ENCODE data around the gene CRLF2. TPM values are rescaled to one million over a fixed set of nuclear protein-coding genes. Genes with fewer than 3 reads are reported as not detected.
"Not testable (repeated sequence)": the region's sequence is repeated elsewhere in the genome, so short reads cannot be mapped to it uniquely, and the experiment has no call there.

The CRLF2 gene
- total RNA-seq, 1 experiment from 2014 or later = not detected

GRCh38 chrX:1190596-1191145, 21.8 kb downstream of the CRLF2 start:
- no peaks in the 10 kb centered on the region for H3K36me3 ChIP-seq (replicated peaks; ENCODE audit: control insufficient read depth, insufficient read depth, low read length)
- H3K4me3 ChIP-seq (ENCODE audit: insufficient read depth, low read depth, low read length) = no peak overlapping the region
- no peak for DNase-seq
- no peaks in the 10 kb centered on the region for H3K27me3 ChIP-seq (ENCODE audit: control insufficient read depth, insufficient read depth, low read length)

GRCh38 chrX:1185561-1185960, 26.9 kb downstream of the CRLF2 start:
- H3K4me3 ChIP-seq (ENCODE audit: insufficient read depth, low read depth, low read length) = no peak overlapping the region
- no peaks in the 10 kb centered on the region for H3K27me3 ChIP-seq (ENCODE audit: control insufficient read depth, insufficient read depth, low read length)
- no peak for DNase-seq
- no peaks in the 10 kb centered on the region for H3K36me3 ChIP-seq (replicated peaks; ENCODE audit: control insufficient read depth, insufficient read depth, low read length)

- Histone ChIP-seq H3K4me3 (ENCODE audit: insufficient read depth, low read depth, low read length) (no peak overlapping the region), H3K27me3 (ENCODE audit: control insufficient read depth, insufficient read depth, low read length) (no peaks in the 10 kb centered on the region), H3K36me3 (replicated peaks; ENCODE audit: control insufficient read depth, insufficient read depth, low read length) (no peaks in the 10 kb centered on the region)
- DNase-seq = no peak
These were observed 30.2 kb downstream of the CRLF2 start for GRCh38 chrX:1182211-1182610.

GRCh38 chrX:1181661-1182060, 30.8 kb downstream of the CRLF2 start:
- H3K4me3 ChIP-seq (ENCODE audit: insufficient read depth, low read depth, low read length); DNase-seq; H3K27me3 ChIP-seq (ENCODE audit: control insufficient read depth, insufficient read depth, low read length); H3K36me3 ChIP-seq (replicated peaks; ENCODE audit: control insufficient read depth, insufficient read depth, low read length): not testable (repeated sequence)

GRCh38 chrX:1181170-1181569, 31.3 kb downstream of the CRLF2 start:
- no peak for DNase-seq
- no peaks in the 10 kb centered on the region for H3K27me3 ChIP-seq (ENCODE audit: control insufficient read depth, insufficient read depth, low read length)
- H3K4me3 ChIP-seq (ENCODE audit: insufficient read depth, low read depth, low read length) = no peak overlapping the region
- H3K36me3 ChIP-seq (replicated peaks; ENCODE audit: control insufficient read depth, insufficient read depth, low read length) = no peaks in the 10 kb centered on the region

GRCh38 chrX:1178580-1179057, 33.8 kb downstream of the CRLF2 start:
- Histone ChIP-seq H3K36me3 (replicated peaks; ENCODE audit: control insufficient read depth, insufficient read depth, low read length) (no peaks in the 10 kb centered on the region), H3K4me3 (ENCODE audit: insufficient read depth, low read depth, low read length) (no peak overlapping the region)
- DNase-seq = no peak

GRCh38 chrX:1176531-1177320, 35.7 kb downstream of the CRLF2 start:
- not testable (repeated sequence) for H3K36me3 ChIP-seq (replicated peaks; ENCODE audit: control insufficient read depth, insufficient read depth, low read length); DNase-seq; H3K4me3 ChIP-seq (ENCODE audit: insufficient read depth, low read depth, low read length); H3K27me3 ChIP-seq (ENCODE audit: control insufficient read depth, insufficient read depth, low read length)

More at GRCh38 chrX:1178580-1179057, 33.8 kb downstream of the CRLF2 start:
- H3K27me3 ChIP-seq (ENCODE audit: control insufficient read depth, insufficient read depth, low read length) = peaks cover 4% of the 10 kb centered on the region; the same call in 1 of the 2 replicates

GRCh38 chrX:1174609-1175545, 37.6 kb downstream of the CRLF2 start:
- H3K27me3 ChIP-seq (ENCODE audit: control insufficient read depth, insufficient read depth, low read length); H3K36me3 ChIP-seq (replicated peaks; ENCODE audit: control insufficient read depth, insufficient read depth, low read length); H3K4me3 ChIP-seq (ENCODE audit: insufficient read depth, low read depth, low read length); DNase-seq: not testable (repeated sequence)

GRCh38 chrX:1173435-1173834, 39.0 kb downstream of the CRLF2 start:
- not testable (repeated sequence) for H3K4me3 ChIP-seq (ENCODE audit: insufficient read depth, low read depth, low read length); DNase-seq; H3K27me3 ChIP-seq (ENCODE audit: control insufficient read depth, insufficient read depth, low read length); H3K36me3 ChIP-seq (replicated peaks; ENCODE audit: control insufficient read depth, insufficient read depth, low read length)

GRCh38 chrX:1172496-1172895, 40.0 kb downstream of the CRLF2 start:
- Histone ChIP-seq H3K36me3 (replicated peaks; ENCODE audit: control insufficient read depth, insufficient read depth, low read length) (no peaks in the 10 kb centered on the region), H3K27me3 (ENCODE audit: control insufficient read depth, insufficient read depth, low read length) (peaks cover 4% of the 10 kb centered on the region; the same call in 1 of the 2 replicates), H3K4me3 (ENCODE audit: insufficient read depth, low read depth, low read length) (no peak overlapping the region)
- DNase-seq = no peak

GRCh38 chrX:1171915-1172314, 40.5 kb downstream of the CRLF2 start:
- not testable (repeated sequence) for H3K36me3 ChIP-seq (replicated peaks; ENCODE audit: control insufficient read depth, insufficient read depth, low read length); H3K27me3 ChIP-seq (ENCODE audit: control insufficient read depth, insufficient read depth, low read length); H3K4me3 ChIP-seq (ENCODE audit: insufficient read depth, low read depth, low read length); DNase-seq

GRCh38 chrX:1170243-1170642, 42.2 kb downstream of the CRLF2 start:
- DNase-seq = no peak
- no peaks in the 10 kb centered on the region for H3K36me3 ChIP-seq (replicated peaks; ENCODE audit: control insufficient read depth, insufficient read depth, low read length)
- peaks cover 4% of the 10 kb centered on the region; the same call in 1 of the 2 replicates for H3K27me3 ChIP-seq (ENCODE audit: control insufficient read depth, insufficient read depth, low read length)
- no peak overlapping the region for H3K4me3 ChIP-seq (ENCODE audit: insufficient read depth, low read depth, low read length)

GRCh38 chrX:1169189-1169588, 43.3 kb downstream of the CRLF2 start:
- Histone ChIP-seq H3K36me3 (replicated peaks; ENCODE audit: control insufficient read depth, insufficient read depth, low read length) (no peaks in the 10 kb centered on the region), H3K27me3 (ENCODE audit: control insufficient read depth, insufficient read depth, low read length) (no peaks in the 10 kb centered on the region), H3K4me3 (ENCODE audit: insufficient read depth, low read depth, low read length) (no peak overlapping the region)
- no peak for DNase-seq

GRCh38 chrX:1167918-1168481, 44.4 kb downstream of the CRLF2 start:
- Histone ChIP-seq H3K27me3 (ENCODE audit: control insufficient read depth, insufficient read depth, low read length) (no peaks in the 10 kb centered on the region), H3K4me3 (ENCODE audit: insufficient read depth, low read depth, low read length) (no peak overlapping the region), H3K36me3 (replicated peaks; ENCODE audit: control insufficient read depth, insufficient read depth, low read length) (no peaks in the 10 kb centered on the region)
- no peak for DNase-seq
